HepG2 (cell line): ENCODE data around the gene MYOCOS.
"Not testable (repeated sequence)": the region's sequence is repeated elsewhere in the genome, so short reads cannot be mapped to it uniquely, and the experiment has no call there.

Source experiments
- ZNF207 ChIP-seq: fragments of 450-650 bp; IDR thresholded peaks from 2 replicates; pipeline ENCODE4 v1.6.1; 2016; ENCODE audit warnings: antibody characterized with exemption, borderline replicate concordance
- ZNF740 ChIP-seq: sonication (generic); formaldehyde crosslinking; IDR thresholded peaks from 2 replicates; pipeline ENCODE4 v1.4.0; 2020; ENCODE audit warnings: missing genetic modification reagents

GRCh38 chr1:171656206-171656605, 34.2 kb downstream of the MYOCOS start:
- TF ChIP-seq ZNF207; ZNF740 (CRISPR knock-in tag): not testable (repeated sequence)
